Stimulated activated naive CD4-positive, alpha-beta T cell (primary cell): ENCODE results near the gene ADGRV1.
"Not testable (repeated sequence)": the region's sequence is repeated elsewhere in the genome, so short reads cannot be mapped to it uniquely, and the experiment has no call there.

ENCODE experiments used
- DNase-seq, 6 experiments: peaks; one replicate each; lab custom pipeline; 2025; lab: John Stamatoyannopoulos, UW

ADGRV1 gene

DNA sequence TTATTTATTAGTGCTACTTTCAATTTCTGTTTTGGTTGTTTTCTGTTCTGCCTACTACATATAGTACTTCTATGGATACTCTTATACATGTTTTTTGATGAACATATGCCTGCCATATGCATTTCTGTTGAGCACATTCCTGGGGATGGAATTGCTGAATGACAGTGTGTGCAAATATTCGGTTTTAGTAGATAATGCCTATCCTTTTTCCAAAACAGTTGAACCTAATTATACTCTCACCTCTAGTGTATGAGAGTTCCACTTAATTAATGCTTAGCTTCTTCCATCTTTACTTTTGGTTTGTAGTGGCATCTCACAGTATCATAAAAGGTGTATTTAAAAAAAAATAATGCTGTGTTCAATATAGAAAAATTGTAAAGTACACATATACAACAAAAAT is 96.8 kb downstream of the ADGRV1 start:
- DNase-seq, result no peak

DNA sequence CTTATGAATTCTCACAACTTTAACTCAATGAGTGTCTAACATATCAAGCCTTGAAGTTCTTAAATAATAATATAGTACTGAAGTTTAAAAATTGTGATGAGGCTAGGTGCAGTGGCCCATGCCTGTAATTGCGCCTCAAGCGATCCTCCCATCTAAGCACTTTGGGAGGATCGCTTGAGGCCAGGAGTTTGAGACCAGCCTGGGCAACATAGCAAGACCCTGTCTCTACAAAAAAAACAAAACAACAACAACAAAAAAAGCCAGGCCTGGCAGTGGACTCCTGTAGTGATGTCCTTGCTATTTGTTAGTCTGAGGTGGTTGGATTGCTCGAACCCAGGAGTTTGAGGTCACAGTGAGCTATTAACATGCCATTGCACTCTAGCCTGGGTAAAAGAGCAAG is 98.4 kb downstream of the ADGRV1 start:
- DNase-seq, result no peak

DNA sequence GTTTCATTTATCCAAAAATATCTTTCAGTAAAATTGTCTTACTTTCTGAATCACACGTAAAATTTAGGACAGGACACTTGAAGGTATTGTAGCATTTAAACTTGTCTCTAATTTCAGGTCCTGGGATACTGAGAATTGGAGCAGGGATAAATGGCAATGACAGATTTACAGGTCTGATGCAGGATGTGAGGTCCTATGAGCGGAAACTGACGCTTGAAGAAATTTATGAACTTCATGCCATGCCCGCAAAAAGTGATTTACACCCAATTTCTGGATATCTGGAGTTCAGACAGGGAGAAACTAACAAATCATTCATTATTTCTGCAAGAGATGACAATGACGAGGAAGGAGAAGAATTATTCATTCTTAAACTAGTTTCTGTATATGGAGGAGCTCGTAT is 99.2 kb downstream of the ADGRV1 start:
- DNase-seq, result no peak

DNA sequence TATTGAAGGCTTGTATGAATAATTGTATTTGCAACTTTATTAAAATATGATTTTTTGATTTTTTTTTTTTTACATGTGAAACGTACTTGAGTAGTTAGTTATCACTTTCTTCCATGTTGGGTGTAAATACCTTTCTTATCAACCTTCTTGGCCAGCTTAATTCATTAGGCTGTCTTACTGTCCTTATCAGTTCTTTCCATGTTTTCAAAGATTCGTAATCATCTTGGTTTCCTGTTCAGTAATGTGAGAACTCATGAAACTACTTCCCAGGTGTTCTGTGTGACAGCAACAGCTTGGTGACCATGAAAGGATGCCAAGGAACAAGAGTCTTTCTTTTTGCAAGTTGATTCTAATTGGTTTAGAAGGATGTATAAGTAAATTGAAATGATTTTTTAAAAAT is 100.0 kb downstream of the ADGRV1 start:
- DNase-seq, result no peak

DNA sequence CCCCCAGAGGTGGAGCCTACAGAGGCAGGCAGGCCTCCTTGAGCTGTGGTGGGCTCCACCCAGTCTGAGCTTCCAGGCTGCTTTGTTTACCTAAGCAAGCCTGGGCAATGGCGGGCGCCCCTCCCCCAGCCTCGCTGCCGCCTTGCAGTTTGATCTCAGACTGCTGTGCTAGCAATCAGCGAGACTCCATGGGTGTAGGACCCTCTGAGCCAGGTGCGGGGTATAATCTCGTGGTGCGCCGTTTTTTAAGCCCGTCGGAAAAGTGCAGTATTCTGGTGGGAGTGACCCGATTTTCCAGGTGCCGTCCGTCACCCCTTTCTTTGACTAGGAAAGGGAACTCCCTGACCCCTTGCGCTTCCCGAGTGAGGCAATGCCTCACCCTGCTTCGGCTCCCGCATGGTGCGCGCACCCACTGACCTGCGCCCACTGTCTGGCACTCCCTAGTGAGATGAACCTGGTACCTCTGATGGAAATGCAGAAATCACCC is 109.5 kb downstream of the ADGRV1 start:
- not testable (repeated sequence) for DNase-seq

DNA sequence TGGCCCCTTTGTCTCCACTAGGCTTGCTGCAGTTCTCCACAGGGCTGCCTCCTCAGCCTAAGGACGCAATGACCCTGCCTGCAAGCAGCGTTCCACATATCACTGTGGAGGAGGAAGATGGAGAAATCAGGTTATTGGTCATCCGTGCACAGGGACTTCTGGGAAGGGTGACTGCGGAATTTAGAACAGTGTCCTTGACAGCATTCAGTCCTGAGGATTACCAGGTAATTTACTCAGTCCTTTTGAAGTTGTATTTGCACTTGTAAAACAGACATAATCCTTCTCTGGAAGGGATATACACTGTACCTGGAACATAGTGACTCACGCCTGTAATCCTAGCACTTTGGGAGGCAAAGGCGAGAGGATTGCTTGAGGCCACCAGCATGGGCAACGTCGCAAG is 116.6 kb downstream of the ADGRV1 start:
- no peak for DNase-seq

DNA sequence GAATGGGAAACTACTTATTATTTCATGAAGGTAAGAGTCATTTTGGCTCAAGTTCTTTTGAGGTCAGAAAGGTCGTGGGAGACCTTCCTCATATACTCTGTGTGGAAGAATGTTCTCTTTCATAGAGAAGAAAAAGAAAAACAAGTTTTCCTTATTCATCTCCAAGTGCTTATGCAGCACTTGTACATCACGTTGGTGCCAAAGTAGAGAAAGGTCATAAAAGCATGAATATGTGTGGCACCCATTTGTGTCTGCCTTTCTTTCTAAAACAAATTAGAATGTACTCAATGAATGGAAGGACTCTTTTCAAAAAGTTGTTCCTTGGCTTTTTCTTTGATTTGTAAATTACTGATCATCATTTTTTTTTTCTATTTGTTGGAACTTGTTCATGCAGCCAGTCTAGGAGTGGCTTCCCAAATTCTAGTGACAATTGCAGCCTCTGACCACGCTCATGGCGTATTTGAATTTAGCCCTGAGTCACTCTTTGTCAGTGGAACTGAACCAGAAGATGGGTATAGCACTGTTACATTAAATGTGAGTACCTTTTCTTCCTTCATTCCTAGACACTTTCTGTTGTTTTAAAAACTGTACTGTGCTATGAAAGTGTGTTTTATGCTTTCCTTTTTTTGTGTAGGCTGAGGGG is 122.4 kb downstream of the ADGRV1 start:
- DNase-seq, result no peak

DNA sequence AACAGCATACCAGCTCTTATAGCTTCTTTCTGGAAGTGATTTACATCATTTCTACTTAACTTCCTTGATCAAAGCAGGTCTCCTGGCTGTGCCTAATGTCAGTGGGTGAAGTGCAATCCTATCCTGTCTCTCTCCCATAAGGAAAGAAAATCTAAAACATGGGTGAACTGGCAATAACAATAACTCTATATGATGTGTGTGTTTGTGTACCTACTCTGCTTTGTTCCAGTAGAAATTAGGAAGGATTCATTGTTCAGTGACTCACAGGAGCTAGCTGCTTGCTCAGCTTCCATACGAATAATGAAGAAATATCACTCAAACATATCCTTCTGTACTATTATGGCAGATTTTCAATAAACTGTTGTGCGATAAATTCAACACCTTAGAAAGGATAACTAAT is 123.7 kb downstream of the ADGRV1 start:
- no peak for DNase-seq

DNA sequence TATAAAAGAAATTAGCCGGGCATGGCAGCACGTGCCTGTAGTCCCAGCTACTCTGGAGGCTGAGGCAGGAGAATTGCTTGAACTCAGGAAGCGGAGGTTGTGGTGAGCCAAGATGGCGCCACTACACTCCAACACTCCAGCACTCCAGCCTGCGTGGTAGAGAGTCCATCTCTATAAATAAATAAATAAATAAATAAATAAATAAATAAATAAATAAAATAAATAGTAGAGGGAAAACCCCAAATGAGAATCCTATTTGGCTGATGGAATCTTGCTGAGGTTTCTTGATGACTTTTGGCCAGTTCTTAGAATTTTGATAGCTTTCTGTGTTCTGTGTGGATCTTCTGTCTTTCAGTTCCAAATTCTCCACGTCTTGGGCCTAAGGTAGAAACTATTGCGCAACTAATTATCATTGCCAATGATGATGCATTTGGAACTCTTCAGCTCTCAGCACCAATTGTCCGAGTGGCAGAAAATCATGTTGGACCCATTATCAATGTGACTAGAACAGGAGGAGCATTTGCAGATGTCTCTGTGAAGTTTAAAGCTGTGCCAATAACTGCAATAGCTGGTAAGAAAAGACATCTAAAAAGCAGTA is 126.9 kb downstream of the ADGRV1 start:
- no peak for DNase-seq

DNA sequence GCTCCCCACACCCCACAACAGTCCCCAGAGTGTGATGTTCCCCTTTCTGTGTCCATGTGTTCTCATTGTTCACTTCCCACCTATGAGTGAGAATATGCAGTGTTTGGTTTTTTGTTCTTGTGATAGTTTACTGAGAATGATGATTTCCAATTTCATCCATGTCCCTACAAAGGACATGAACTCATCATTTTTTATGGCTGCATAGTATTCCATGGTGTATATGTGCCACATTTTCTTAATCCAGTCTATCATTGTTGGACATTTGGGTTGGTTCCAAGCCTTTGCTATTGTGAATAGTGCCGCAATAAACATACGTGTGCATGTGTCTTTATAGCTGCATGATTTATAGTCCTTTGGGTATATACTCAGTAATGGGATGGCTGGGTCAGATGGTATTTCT is 127.8 kb downstream of the ADGRV1 start:
- not testable (repeated sequence) for DNase-seq

DNA sequence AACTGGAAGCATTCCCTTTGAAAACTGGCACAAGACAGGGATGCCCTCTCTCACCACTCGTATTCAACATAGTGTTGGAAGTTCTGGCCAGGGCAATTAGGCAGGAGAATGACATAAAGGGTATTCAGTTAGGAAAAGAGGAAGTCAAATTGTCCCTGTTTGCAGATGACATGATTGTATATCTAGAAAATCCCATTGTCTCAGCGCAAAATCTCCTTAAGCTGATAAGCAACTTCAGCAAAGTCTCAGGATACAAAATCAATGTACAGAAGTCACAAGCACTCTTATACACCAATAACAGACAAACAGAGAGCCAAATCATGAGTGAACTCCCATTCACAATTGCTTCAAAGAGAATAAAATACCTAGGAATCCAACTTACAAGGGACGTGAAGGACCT is 128.9 kb downstream of the ADGRV1 start:
- not testable (repeated sequence) for DNase-seq

DNA sequence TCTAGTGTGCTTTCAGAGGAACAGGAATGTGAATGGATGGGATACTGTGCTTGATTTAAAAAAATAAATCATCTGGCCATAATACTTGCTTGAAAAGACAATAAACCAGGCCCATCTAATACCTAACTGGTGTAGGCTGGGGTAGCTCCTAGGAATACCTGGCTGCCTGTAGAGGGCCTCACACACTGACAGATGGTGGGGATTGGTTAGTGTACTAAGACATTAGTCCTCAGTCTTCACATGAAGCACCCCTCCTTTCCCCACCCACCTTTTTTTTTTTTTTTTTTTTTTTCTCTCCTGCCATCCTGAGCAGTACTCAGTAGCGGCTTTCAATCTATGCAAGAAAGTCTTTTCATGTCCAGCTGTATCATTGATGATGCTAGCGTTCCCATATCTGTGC is 130.5 kb downstream of the ADGRV1 start:
- no peak for DNase-seq

DNA sequence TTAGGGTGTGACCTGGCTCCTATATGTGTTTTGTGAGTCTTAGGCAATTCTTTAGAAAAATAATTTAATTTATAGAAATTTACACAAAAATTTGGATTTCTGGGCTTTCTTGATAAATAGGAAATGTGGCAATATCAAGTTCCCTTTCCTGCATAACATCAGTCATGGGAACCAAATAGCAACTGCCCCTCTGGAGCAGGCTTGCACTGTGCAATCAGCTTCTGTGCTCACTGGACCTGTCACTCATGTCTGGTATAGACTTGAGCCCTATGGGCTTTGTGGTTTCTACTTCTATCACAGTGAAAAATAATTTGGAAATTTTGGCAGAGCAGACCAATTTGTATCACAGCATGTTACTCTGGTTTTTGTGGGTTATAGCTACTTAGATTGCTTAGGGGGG is 131.7 kb downstream of the ADGRV1 start:
- DNase-seq, result no peak

DNA sequence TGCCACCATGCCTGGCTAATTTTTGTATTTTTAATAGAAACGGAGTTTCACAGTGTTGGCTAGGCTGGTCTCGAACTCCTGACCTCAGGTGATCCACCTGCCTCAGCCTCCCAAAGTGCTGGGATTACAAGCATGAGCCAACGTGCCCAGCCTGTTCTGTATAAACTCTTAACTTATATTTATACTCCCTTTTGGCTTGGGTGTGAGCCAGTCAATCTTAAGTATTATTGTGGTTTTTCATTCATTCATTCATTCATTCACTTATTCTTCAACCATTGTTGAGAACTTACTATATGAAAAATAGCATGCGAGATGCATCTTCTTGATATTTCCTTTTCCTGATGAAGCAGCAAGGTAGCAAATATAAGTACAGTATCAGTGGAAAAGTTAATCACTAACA is 132.9 kb downstream of the ADGRV1 start:
- no peak for DNase-seq

DNA sequence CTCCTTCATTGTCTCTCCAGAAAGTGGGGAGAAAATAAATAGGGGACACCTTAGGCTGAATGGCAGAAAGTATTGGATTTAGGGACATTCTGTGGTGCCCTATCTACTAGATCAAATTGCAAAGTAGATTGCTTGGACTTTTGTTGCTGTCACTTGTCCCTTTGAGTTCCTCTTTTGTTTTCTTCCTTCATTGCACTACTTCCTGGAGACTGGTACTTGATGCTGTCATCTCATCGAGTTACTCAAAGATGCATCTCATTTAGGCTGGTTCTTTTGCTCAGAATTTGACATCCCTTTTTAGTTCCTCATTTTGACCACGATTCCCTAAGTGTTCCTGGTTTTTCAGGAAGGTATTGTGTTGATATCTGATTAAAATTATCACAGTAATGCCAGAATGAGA is 137.6 kb downstream of the ADGRV1 start:
- no peak for DNase-seq

DNA sequence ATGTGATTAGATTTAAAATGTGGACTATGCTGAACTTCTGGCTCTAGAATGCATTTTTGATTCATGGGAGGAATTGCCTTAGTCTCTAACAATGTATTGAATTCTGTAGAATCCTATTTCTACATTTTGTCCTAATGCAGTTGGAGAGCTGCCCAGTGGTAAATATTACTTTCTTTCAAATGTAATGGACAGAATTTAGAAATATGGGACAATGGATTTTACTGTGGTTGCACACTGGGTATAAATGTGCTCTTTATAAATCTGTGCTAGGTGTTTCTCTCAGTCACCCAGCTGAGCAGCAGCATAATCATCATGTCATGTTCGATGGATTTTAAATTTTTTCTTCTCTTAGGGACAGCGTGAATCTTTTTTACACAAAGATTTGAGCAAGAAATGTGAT is 141.7 kb downstream of the ADGRV1 start:
- DNase-seq, result no peak

DNA sequence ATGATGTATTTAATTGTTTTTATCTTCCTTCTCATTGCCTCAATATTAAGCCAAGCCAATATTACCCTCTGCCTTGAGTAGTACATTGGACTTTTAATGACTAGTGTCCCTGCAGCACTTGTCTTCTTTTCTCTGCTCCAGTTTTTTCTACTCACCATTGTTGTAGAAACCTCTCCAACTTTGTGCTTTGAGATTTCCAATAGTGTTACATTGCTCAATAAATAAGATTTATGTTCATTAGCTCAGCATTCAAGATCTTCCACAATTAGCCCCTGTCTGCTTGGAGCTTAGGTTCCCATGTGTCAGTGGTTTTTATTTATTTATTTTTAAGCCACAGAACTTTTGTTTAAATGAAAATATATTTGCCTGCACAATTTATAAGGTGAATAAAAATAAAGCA is 145.3 kb downstream of the ADGRV1 start:
- DNase-seq, result no peak

DNA sequence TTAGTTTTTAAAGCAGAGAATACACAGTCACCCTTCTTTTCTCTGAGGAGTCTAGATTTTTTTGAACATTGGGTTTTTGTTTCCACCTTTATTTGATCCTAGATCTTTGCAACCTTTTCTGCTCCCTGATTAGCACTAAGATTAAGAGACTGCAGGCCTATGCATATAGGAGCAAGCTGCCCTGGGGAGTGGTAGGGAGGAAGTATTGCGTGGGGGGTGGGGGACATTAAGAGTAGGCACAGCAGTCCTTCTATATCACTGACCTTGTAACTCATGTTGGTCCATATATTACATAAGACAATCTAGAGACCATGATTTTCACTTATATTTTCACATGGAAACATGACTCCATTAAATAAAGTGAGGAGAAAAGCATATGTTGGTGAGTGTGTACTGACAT is 149.1 kb downstream of the ADGRV1 start:
- DNase-seq, result no peak

DNA sequence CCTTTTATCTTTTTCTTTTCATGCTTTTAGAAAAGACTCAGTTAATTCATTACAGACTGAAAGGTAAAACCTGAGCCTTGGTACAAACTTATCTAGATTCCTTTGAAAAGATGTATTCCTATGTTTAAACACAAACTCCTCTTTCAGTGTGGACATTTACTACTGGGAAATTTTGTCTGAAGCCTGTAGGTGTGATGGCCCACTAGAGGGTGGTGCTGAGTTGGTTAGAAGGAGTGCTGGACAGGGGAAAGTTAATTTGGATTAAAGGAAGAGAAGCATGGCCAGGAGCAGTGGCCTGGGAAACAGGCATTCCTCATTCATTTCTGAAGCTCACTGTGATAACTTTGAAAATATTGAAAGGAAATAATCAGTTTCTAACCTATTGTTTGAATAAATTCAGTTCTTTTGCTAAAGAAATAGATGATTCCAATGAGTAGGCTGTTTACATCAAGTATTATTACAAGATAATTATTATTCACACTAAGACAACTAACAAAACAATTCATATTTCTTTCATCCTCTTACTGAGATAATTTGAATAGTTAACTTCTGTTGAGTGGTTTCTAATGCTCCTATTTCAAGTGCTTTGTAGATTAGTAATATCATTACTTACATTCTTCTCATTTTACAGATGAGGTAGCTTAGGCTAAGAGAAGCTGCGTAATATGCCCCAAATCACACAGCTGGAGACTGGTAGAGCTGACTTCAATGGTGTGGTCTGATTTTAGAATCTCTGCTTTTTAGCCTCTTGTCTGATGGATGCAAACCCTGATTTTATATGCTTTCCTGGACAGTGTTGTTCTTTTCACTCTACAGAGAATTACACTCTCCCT is 150.9 kb downstream of the ADGRV1 start:
- no peak for DNase-seq

DNA sequence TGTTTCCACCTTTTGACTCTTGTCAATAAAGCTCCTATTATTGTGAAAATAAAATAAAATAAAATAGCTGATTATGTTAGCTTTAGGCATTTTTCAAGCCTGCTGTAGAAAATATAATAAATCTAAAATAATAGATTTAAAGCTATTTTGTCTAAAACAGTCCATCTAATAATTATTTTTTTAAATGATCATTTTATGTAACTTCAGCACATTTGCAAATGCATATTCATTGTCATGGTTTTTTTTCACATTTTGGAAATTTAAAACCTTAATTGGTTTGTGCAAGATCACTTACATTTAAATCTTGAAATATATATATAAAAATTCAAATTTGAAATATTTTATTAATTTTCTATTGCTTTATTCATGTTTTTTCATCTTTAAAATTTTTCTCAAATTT is 159.8 kb downstream of the ADGRV1 start:
- no peak for DNase-seq

DNA sequence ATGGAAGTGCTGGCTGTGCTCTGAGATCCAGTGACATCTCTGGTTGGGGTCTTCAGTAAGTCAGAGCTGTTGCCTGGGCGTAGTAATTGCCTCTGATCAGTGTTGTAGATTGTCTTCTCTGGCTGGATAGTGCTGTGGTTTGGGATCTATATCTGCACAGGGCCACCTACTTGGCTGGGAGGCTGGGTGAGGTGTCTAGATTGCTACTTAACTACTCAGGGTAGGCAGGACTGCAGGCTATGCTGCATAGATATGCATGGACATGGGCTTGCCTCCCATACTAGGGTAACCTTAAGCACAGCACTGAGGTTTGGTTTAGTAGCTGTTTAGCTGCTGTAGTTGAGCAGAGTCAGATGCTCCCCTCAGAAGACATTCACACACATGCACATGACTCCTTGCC is 181.0 kb downstream of the ADGRV1 start:
- DNase-seq, result no peak

DNA sequence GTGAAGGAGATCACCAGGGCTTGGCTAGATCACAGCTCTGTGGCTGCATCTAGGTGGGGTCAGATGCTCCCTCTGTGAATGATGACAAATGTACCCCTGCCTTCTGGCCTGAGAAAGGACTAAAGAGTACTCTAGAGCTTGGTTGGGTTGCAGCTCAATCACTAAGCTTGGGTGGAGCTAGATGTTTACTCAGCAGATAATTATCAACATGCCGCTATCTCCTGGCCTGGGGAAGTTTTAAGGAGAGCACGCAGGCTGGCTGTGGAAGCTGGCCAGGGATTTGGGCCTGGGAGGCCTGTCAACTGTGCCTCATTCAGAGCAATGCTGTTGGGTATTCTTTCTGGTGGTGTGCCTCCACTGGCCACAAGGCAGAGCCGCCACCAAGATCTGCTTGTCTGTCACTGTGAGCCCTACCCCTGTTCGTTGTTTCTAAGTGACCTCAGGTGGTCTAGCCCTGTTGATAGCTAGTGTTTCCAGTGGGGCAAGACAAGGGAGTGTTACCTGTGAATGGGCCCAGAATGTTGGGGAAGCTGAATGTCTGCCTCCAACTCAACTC is 181.7 kb downstream of the ADGRV1 start:
- no peak for DNase-seq

DNA sequence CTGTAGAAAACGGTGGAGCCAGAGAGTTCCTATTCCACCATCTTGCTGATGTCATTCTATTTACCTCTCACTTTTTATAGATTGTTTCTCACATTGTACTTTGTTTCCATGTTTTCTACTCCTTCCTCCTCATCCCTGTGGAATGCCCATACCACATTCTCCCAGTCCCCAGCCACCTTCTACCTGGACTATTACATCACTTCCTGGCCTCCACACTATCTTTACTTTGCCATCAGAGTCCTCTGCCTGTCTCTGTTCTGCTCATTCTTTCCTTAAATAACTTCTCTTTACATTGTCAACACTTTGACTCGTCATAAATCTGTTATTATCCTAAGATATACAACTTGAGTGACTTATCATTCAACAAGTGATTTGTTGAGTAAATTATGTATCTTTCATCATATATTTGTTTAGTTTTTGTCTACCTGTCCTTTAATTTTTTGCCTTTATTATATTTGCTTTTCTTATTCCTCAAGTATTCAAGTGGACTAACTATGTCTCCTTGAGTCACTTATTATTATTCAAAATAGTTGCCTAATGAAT is 182.5 kb downstream of the ADGRV1 start:
- no peak for DNase-seq
